PFSK-1 (cell line): Measurements from ENCODE around the gene PREX1.

ENCODE experiments used
- FOXP2 ChIP-seq: optimal IDR thresholded peaks from 2 replicates; pipeline ENCODE3; 2011; ENCODE audit warnings: borderline replicate concordance, control low read depth, inconsistent platforms; ENCODE audit not compliant: insufficient read depth; ENCODE audit errors: extremely low read length, extremely low read depth
- POLR2AphosphoS5 ChIP-seq: IDR thresholded peaks from 2 replicates; pipeline ENCODE4 v1.6.1; 2012; ENCODE audit warnings: low read depth, mild to moderate bottlenecking, control low read depth, low read length, moderate library complexity
- SIN3A ChIP-seq: IDR thresholded peaks from 2 replicates; pipeline ENCODE4 v1.6.1; 2012; ENCODE audit warnings: mild to moderate bottlenecking, low read length, moderate library complexity, borderline replicate concordance; ENCODE audit not compliant: insufficient read depth
- TAF1 ChIP-seq: IDR thresholded peaks from 2 replicates; pipeline ENCODE4 v1.6.1; 2012; ENCODE audit warnings: low read length, control low read depth, borderline replicate concordance; ENCODE audit not compliant: insufficient read depth
- TF ChIP-seq, protein P1 (sequence below), 2 experiments: IDR thresholded peaks; 2 replicates each; pipeline versions ENCODE4 v1.6.1 to v1.8.0; 2011 to 2012; ENCODE audit warnings: low read depth in 2 of 2, low read length in 2 of 2, control low read depth in 1 of 2, inconsistent platforms in 1 of 2, mild to moderate bottlenecking in 1 of 2, moderate library complexity in 1 of 2; ENCODE audit not compliant: insufficient read depth in 1 of 2

PREX1 gene

DNA sequence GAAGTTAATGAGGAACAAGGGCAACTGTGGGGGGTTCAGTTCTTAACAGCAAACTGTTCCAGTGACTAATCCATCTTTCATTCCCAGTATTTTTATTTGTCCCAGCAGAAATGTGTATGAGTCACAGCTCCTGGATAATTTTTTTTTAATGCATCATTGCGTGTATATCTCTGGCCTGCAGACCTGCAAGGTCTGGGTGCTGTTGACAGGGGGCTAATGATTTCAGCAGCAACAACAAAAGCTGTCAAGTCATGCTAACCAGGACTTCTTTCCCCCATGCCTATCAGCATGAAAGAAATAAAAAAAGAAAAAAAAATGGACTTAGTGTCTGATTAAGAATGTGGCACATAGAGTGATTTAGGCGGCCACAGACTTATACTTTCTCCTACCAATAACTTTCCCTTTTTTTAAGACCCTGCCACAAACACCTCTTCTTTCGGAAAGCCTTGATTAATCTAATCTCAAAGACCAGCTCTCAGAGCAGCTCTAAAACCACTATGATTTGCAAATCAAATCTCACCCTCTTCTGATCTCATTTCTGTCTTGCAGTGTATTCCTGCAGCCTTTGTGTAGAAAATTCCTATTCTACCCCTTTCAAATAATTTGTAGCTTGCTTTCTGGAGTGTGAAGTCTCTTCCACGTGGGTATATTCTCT lies 14.2 kb upstream of the PREX1 start:
- TF ChIP-seq, protein P1, sequence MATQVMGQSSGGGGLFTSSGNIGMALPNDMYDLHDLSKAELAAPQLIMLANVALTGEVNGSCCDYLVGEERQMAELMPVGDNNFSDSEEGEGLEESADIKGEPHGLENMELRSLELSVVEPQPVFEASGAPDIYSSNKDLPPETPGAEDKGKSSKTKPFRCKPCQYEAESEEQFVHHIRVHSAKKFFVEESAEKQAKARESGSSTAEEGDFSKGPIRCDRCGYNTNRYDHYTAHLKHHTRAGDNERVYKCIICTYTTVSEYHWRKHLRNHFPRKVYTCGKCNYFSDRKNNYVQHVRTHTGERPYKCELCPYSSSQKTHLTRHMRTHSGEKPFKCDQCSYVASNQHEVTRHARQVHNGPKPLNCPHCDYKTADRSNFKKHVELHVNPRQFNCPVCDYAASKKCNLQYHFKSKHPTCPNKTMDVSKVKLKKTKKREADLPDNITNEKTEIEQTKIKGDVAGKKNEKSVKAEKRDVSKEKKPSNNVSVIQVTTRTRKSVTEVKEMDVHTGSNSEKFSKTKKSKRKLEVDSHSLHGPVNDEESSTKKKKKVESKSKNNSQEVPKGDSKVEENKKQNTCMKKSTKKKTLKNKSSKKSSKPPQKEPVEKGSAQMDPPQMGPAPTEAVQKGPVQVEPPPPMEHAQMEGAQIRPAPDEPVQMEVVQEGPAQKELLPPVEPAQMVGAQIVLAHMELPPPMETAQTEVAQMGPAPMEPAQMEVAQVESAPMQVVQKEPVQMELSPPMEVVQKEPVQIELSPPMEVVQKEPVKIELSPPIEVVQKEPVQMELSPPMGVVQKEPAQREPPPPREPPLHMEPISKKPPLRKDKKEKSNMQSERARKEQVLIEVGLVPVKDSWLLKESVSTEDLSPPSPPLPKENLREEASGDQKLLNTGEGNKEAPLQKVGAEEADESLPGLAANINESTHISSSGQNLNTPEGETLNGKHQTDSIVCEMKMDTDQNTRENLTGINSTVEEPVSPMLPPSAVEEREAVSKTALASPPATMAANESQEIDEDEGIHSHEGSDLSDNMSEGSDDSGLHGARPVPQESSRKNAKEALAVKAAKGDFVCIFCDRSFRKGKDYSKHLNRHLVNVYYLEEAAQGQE (IDR thresholded peaks at IDR 0.05; ENCODE audit: insufficient read depth in 1 of 2, low read depth in 2 of 2, low read length in 2 of 2), result no peak
- no peak for TF ChIP-seq SIN3A
- no peak for TF ChIP-seq FOXP2
- no peak for TF ChIP-seq TAF1
- TF ChIP-seq POLR2AphosphoS5, result no peak

DNA sequence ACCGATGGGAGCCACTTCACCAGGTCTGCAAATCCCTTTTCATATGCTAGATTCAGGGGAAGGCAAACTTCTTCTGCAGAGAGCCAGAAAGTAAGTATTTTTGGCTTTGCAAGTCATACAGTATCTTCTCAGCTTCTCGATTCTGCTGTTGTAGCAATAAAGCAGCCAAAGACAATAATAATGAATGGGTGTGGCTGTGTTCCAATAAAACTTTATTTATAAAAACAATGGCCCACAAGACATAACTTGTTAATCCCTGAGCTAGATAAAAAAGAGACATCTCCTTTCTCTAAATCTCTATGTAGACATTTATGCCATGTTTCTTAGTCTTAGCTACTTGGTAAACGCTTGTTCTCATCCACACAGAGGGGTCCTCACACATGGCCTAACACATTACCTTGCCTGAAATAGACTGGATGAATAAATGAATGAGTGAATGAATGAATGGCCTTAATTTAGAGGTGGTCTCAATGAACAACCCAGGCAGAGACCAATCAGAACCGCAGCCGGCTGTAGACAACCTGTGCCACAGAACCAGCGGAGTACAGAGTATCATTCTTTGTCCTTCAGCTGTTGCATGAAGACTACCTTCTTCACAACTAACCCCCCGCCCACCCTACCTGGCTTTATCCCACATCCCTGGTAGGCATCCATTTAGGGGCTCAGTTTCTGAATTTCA lies 13.5 kb upstream of the PREX1 start:
- TF ChIP-seq SIN3A, result no peak
- TF ChIP-seq POLR2AphosphoS5, result no peak
- no peak for TF ChIP-seq FOXP2
- TF ChIP-seq, protein P1 (IDR thresholded peaks at IDR 0.05; ENCODE audit: insufficient read depth in 1 of 2, low read depth in 2 of 2, low read length in 2 of 2), result no peak
- TF ChIP-seq TAF1, result no peak

DNA sequence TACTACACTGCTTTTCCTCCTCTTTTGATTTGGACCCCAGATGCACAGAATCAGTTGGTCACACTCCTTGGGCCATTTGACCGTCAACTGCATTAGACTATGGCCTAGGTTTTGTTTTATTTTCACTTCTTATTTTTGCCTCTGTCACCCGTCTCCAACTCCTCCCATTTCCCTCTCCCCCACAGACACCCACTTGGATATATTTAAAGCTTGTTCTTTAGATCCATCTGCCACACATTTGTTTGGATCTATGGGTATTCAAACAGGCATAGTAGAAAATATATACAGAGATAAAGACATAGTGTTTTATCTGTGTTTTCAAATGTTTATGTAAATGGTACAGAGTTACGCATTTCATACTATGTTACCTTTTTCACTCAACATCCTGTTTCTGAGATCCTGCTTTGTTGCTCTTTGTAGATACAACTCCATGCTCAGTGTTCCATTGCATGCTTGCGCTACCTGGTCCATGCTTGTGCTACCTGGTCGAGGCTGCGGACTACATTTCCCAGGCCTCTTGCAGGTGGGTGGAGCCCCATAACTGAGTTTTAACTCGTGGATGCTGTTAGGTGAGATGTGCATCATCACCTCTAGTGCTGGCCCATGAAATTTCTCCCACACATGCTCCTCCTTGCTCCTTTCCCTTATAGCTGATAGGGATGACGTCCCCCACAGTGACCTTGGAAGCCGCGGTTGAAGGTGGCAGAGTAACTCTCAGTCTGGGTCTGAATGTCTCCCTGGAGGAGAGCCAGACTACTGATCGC lies 11.5 kb upstream of the PREX1 start:
- TF ChIP-seq FOXP2, result no peak
- no peak for TF ChIP-seq TAF1
- no peak for TF ChIP-seq POLR2AphosphoS5
- TF ChIP-seq SIN3A, result no peak
- TF ChIP-seq, protein P1 (IDR thresholded peaks at IDR 0.05; ENCODE audit: insufficient read depth in 1 of 2, low read depth in 2 of 2, low read length in 2 of 2), result no peak

DNA sequence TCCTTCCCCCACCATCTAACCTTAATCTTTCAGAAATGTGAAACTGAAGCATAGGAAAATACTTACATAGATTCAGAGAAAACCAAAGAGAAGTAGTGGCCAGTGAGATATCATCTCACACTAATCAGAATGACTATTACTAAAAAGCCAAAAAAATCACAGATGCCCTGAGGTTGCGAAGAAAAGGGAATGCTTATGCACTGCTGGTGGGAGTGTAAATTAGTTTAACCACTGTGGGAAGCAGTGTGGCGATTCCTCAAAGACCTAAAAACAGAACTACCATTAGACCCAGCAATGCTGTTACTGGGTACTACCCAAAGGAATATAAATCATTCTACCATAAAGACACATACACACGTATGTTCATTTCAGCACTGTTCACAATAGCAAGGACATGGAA lies 9.2 kb upstream of the PREX1 start:
- TF ChIP-seq, protein P1 (IDR thresholded peaks at IDR 0.05; ENCODE audit: insufficient read depth in 1 of 2, low read depth in 2 of 2, low read length in 2 of 2), result no peak
- TF ChIP-seq POLR2AphosphoS5 (no peak), TAF1 (no peak), SIN3A (no peak), FOXP2 (no peak)
